LoVo (cell line): ENCODE data around the gene G6PD.
"Not testable (repeated sequence)": the region's sequence is repeated elsewhere in the genome, so short reads cannot be mapped to it uniquely, and the experiment has no call there.

Experiments
- DNase-seq: peaks from one replicate; pipeline ENCODE4 v3.0.0-alpha.2; 2016; ENCODE audit warnings: low spot score

The G6PD gene

DNA sequence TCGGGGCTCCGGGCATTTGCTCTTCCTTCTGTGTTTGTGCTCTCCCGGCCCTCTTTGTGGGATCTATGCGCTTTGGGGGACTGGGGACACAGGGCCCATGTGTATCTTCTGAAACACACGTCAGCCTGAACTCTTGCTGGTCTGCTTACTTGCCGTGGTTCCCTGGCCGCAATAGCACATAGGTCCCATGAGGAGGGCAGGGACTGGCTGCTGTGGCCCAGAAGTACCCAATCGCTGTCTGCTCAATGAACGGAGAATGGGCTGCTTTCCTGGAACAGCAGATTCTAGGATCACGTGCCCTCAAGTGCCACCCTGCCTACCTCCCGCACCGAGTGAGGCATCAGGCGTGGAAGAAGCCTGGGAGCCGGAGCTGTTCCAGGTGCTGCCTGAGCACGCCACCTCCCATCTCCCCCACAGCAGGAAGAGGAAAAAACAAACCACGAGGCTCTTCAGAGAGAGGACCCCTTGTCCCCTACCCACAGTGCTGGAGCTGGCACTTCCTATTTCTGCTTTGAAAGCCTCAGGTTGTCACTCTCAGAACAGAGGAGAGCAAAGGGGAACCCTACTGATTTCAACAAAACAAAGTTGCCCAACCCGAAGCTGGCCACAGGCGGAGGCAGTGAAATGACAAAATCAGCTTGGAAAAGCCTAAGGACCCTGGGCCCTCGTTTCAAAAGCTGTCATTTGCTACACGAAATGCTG is 3.8 kb downstream of the G6PD start:
- DNase-seq: no peak

GRCh38 chrX:154541896-154542722 is 4.5 kb downstream of the G6PD start:
- DNase-seq: peak; percentile 52

DNA sequence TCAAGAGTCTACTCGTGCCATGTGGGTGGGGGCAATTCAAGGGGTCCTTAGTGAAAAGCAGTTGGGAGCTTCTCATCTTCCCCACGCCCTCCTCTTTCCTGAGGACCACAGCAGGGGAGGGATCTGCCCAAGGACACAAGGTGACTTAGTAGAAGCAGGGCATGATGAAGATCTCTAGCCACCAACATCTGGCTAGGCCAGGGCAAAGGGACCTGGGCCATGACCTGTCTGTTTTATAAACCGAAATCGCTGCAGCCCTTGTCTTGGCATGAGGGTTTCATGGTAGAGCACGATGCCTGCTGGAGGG is 5.1 kb downstream of the G6PD start:
- DNase-seq: no peak

GRCh38 chrX:154540897-154541535 is 5.6 kb downstream of the G6PD start:
- no peak for DNase-seq

- not testable (repeated sequence) for DNase-seq
Measured at GRCh38 chrX:154540365-154540764, 6.3 kb downstream of the G6PD start.

DNA sequence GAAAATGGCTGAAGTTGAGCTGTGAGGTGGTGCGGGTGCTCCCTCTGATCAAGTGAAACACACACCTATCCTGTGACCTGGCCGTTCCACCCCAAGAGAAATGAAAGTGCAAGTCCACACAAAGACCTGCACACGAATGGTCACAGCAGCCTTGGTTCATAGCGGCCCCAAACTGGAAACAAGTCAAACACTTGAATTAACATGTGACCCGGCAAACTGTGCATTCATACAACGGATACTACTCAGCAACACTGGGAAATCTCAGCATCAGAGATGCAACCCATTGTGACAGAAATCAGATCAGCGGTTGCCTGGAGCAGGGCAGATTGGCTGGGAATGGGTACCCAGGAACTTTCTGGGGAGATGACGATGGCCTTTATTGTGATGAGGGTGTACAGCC is 7.6 kb downstream of the G6PD start:
- no peak for DNase-seq

- DNase-seq: no peak
Measured at GRCh38 chrX:154535892-154536291, 10.8 kb downstream of the G6PD start.

GRCh38 chrX:154534526-154535322 is 11.9 kb downstream of the G6PD start:
- peak; percentile 67 for DNase-seq

- no peak for DNase-seq
Measured at GRCh38 chrX:154532690-154533089, 14.0 kb downstream of the G6PD start.

DNA sequence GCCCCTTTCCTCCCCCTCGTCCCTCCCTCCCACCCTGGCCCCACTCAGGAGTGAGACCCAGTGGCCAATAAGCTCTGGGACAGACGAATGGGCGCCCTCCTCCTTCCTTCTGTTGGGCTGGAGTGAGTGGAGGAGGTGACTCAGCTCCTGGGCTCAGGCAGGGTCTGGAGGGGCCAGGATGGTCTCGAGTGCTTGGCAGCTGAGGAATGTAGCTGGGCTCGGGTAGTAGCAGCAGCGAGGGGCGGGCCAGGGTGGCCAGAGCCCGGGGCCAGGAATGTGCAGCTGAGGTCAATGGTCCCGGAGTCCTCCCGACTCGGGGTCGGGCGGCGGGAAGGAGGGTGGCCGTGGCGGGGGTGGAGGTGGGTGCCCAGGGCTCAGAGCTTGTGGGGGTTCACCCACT is 15.0 kb downstream of the G6PD start:
- no peak for DNase-seq

DNA sequence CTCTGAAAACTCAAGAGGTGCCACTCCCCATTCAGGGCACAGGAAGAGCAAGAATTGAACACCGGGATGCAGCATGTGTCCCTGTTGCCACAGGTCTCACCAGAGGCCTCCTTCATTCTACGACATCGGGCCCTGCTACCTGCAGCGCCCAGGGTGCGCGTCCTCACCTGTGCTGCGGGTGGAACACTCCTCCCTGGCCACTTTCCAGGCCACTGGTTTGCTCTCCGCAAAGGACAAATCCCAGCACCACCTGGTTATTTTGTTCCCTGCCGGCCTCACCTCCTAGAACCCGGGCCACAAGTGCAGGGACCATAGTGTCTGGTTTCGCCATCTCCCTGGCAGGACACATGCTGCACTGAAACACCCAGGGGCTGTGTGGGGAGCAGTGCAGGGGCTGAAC is 16.4 kb downstream of the G6PD start:
- DNase-seq: no peak

DNA sequence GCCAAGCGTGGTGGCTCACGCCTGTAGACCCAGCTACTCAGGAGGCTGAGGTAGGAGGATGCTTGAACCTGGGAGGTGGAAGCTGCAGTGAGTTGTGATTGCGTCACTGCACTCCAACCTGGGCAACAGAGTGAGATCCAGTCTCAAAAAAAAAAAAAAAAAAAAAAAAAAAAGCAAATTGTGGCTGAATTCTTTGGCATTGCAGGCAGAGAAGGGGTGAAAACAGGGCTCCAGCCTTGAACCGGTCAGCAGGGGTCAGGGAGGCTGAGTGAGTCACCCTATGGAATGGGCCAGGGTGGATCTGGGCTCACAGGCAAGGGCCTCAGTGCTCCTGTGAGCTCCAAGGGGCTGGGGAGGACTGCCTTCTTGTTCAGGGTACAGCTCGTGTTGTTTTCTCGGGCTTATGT is 17.4 kb downstream of the G6PD start:
- no peak for DNase-seq

DNA sequence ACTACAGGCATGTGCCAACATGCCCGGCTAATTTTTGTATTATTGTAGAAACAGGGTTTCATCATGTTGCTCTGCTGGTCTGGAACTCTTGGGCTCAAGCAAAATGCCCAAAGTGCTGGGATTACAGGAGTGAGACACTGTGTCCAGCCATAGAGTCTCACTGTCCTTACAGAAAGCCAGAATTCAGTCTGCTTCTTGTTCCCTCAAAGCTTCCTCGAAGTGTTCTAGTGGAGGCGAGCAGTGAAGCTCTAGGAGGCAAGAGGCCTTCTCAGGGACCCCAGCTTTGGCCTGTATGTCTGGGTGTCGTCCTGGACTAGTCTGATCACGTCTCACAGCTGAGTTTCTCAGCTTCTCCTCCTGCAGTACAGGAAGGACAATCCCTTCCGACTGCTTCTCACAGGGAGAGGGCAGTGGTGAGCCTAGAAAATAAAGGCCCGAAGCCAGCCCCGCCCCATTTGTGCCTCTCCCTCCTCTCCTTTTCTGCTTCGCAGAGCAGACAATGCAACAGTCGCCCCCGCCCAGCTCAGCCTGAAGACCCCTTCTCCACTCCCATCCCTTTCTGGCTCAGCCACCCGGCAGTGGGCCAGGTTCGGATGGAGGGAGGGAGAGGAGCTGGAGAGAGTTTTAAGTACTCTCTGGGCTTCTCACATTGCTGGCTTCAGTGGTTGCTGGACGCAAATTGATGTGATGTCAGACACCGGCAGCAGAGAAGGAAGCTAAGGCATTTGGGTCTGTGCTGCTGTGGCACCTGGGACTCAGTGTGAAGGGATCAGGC is 19.6 kb downstream of the G6PD start:
- peak; percentile 60 for DNase-seq

DNA sequence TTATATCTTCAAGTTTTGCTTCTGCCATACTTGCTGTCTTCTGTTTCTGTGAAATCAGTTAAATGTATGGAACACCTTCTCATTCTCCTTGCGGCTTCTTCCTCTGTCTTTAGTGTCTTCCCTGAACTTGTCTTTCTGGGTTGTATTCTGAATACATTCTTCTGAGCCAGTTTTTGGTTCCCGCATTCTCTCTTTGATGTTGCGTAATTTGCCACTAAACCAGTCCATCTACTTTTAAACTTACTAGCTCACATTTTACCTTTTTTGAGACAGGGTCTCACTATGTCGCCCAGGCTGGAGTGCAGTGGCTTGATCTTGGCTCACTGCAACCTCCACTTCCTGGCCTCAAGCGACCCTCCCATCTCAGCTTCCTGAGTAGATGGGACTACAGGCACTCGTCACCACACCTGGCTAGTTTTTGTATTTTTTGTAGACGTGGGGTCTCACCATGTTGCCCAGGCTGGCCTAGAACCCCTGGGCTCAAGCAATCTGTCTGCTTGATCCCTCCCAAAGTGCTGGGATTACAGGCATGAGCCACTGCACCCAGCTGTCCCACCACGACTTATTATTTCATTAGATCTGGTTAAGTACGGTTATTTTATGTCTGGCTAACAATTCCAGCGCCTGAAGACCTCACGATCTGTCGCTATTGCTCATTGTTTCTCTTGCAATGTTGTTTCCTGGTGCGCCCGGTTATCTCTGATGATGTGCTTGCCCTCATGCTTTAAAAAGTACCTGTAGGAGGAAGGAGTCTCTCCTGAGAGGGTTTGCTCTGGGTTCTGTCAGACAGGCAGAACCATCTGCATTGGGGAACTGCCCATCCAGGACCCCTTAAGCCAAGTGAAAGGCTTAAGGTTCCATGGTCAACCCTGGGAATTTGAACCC is 20.8 kb downstream of the G6PD start:
- DNase-seq: no peak

DNA sequence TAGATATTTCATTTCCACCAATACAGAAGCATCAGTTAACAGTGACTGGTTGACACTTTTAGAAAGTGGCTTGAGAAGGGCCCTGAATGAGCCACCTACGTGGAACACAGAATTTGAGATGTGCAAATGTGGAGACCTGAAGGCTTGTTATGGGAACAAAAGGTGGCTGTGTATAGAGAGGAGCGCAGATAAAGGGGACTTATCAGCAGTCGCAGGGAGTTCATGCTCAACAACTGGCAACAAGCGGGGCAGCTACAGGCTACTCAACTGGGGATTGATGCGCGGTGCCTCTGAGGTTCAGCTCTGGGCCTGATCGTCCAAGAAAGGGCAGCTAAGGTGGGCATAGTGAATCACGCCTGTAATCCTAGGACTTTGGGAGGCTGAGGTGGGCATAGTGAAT is 27.3 kb downstream of the G6PD start:
- no peak for DNase-seq

GRCh38 chrX:154517101-154517781 is 29.4 kb downstream of the G6PD start:
- DNase-seq: no peak

DNA sequence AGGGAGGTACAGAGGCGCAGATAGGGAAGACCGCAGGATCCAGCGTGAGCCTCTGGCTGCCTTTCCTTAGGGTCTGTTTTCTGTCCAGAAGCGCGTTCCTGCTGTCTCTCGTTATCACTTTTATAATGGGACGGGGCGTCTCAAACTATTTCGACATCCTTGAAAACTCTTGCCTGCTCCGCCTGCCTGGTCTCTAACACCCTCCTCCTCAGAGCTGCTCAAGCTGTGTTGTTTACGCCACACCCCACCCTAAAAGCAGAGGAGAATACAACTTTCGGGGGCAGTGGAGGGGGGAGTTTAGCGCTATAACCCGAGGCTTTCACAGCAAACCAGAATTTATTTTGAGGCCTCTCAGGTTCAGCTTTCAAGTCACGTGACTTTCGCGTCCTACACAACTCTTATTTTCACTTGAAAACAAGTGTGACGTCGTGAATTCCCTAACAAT is 30.0 kb downstream of the G6PD start:
- DNase-seq: no peak

- DNase-seq: peak; percentile 85
Measured at GRCh38 chrX:154515966-154516655, 30.5 kb downstream of the G6PD start, which contains the start of gene FAM3A. FAM3A (minus strand) TSS chrX:154516232; CDS start chrX:154515772, 460 bp downstream.
